ENCODE data around the gene FGFRL1. TPM values are rescaled to one million over a fixed set of nuclear protein-coding genes. Genes with fewer than 3 reads are reported as not detected.

FGFRL1 gene
- total and polyA plus RNA-seq, 10 donors, result 1.4 to 20.6 (median 9.5) TPM

DNA sequence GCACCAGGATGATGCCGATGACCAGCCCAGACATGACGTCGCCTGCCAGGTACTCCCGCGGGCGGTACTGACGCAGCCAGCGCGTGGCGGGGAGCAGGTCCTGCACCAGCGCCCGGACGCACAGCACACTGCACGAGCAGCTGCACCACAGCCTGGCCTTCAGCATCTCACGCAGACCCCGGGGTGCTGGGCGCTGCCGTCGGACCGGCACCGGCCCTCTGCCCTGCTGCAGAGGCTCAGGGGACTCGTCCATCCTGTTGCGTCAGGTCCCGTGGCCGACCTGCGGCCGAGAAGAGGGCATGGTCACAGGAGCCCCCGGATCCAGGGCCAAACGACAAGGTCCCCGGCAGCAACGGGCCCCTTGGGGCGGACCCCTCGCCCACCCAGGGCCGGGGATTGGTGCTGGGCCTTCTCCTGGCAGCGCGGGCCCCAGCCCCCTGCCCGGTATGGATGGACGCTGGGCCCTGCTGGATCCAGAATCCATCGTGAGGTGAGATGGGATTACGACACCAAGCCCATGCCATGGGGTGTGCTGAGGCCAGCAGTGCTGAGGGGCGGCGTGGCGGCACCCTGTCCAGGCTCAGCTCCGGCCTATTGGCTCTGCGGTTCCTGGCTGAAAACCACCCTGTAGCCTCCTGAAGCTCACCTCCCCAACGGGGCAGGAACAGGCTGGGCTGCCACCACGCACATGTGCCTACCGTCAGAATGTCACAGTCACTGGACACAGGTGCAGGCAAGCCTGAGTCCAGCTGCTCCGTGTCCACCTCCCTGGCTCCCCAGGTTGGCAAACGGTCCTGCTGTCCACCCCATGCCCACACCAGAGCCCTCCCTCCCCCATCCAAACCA, 19.8 kb upstream of the FGFRL1 start:
- TF ChIP-seq POLR2AphosphoS5 (IDR thresholded peaks at IDR 0.05) (no peak), CTCF (IDR thresholded peaks at IDR 0.05 in 8 of 11, conservative IDR thresholded peaks at IDR 0.05 in 3 of 11) (no peak), POLR2A (IDR thresholded peaks at IDR 0.05) (no peak)
- Histone ChIP-seq H3K4me1 (peaks cover 9 to 50% (median 35%) of the 10 kb centered on the region in 6 donors), H3K27ac (peak overlapping the region in 7 of 8 donors; percentile 44 to 79 (median 60)), H3K4me3 (no peak overlapping the region), H3K36me3 (peaks cover 0 to 33% (median 16%) of the 10 kb centered on the region in 6 donors), H3K9me3 (no peaks in the 10 kb centered on the region), H3K27me3 (replicated peaks in 1 of 7) (peaks cover 0 to 11% (median 4%) of the 10 kb centered on the region in 7 donors)
- no peak for DNase-seq
- intact Hi-C loops (cut with DNase I; ENCODE audit: low total_unique reads), result no loop called here
- WGBS, 5 donors, result 89 to 97% (median 95%) methylated on average over 18 to 50 of the region's 50 CpGs

DNA sequence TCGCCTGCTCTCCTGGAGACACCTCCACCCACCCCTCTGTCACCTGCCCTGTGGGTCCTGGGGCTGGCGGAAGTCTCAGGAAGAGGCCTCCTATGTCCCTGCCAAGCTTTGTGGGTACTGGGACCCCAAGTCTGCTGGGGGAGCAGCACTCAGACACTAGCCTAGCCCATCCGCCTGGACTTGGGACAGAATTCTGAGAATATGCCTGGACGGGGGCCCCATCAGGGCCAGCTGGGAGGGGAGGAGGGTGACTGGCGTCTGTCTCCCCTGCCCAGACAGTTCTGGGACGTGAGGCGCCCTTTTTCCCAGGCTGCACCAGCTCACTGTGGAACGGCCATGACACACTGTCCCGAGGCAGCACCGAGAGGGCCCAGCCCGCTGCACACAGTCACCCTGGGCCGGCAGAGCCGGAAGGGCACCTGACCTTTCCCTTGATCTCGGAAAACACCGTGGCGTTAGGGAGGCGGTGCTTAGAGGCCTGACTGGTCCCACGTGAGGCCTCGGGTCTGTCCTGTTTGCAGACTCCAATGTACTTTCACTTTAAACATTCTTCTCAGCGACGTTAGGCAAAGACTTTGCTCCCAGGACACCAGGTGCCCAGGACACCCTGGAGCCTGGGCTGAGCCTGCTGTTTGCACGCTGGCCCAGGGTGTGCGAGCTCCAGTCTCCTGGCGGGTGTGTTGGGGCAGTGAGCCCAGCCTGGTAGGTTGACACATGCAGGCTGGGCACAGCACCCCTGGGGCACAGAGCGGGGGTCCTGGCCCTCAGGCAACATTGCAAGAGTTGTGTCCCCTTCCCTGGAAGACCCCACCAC, 18.9 kb upstream of the FGFRL1 start:
- H3K27me3 ChIP-seq (replicated peaks in 1 of 7), result peaks cover 0 to 20% (median 13%) of the 10 kb centered on the region in 7 donors
- peak overlapping the region in 4 of 8 donors; percentile 5 to 52 (median 24) for H3K4me3 ChIP-seq
- H3K4me1 ChIP-seq, result peaks cover 6 to 53% (median 38%) of the 10 kb centered on the region in 6 donors
- TF ChIP-seq POLR2A (IDR thresholded peaks at IDR 0.05) (no peak), POLR2AphosphoS5 (IDR thresholded peaks at IDR 0.05) (peak; percentile 70 to 84 (median 82))
- peak overlapping the region in 7 of 8 donors; percentile 44 to 79 (median 60) for H3K27ac ChIP-seq
- WGBS, 5 donors, result 59 to 91% (median 74%) methylated on average over 5 to 25 of the region's 25 CpGs
- peaks cover 0 to 33% (median 16%) of the 10 kb centered on the region in 6 donors for H3K36me3 ChIP-seq
- DNase-seq, result no peak
- intact Hi-C loops (cut with DNase I; ENCODE audit: low total_unique reads), result no loop called here
- no peaks in the 10 kb centered on the region for H3K9me3 ChIP-seq

DNA sequence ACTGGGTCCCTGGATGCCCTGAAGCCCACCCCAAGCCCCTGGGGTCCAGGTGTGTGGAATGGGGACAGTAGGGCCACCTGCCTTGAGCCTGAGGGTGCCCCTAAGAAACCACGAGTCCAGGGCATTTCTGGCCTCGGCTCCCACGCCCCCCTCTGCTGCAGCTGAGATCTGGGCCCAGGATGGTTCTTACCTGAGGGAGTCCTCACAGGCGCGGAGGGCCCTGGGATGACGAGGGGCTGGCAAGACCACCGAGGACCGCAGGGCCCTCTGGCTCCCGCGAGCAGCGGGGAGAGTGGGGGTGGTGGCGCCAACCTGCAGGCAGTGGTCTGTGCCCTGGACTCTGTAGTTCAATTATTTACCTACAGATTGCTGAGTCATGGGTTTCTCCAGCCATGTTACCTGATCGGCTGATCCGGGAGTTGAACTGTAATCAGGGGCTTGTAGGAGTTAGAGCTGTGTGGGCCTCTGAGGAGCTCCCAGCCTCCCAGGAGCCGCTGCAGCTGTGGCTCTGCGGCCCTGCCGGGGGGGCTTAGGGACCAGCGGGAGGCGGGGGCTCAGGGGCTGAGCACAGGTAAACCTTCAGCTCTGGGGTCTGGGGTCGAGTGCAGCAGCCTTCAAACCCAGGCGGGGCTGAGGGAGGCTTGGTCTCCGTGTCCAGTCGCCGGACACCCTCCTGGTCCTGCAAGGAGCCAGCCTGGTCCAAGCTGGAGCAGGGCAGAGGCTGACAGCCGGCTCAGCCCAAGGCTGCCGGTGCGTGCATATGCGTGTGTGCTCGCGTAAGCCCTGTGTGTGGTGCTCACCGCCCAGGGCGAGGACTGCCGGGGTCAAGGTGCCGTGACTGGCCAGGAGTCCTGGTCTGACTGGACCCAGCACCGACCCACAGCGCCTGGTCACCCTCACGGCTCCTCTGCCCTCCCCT, 18.1 kb upstream of the FGFRL1 start, which contains the start of gene SLC26A1:
TSS of gene SLC26A1 (minus strand) at position 294 of the 919 bp plus-strand sequence. CDS start 1,701 bp downstream, outside the sequence.
- TF ChIP-seq POLR2A (IDR thresholded peaks at IDR 0.05) (no peak), POLR2AphosphoS5 (IDR thresholded peaks at IDR 0.05) (peak in 1 of 3 donors; percentile 19)
- intact Hi-C loops (cut with DNase I; ENCODE audit: low total_unique reads), result no loop called here
- DNase-seq, result no peak

DNA sequence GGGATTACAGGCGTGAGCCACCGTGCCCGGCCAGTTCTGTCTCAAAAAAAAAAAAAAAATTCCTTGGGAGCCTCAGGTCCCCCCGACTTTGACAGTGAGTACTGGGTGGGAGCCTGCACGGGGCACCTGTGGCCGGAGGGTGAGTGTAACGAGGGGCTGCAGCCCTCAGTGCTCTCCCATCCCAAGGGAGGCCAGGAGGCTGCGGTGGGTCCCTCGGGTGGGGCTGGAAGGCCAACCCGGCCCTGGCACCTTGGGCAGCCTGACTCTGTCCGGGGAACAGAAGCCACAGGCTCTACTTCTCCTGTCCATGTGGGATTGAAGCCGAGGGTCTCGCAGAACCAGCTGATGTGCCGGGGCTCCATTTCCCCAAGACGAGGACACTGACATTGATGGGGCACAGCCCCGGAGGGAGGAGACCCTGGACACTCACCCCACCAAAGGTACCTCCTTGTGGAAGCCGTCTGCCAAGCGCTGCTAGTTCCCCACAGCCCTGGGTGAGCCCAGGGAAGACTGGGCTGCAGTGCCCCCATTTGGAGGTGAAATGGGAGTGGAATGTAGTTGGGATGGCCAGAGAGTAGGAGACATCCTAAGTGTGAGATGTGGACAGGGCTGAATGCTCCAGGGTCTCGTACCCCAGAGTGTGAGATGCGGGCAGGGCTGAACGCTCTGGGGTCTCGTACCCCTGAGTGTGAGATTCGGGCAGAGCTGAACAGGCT, 16.0 kb upstream of the FGFRL1 start:
- Histone ChIP-seq H3K4me1 (peaks cover 0 to 56% (median 39%) of the 10 kb centered on the region in 6 donors), H3K4me3 (no peak overlapping the region), H3K36me3 (peaks cover 0 to 17% (median 6%) of the 10 kb centered on the region in 6 donors), H3K27me3 (replicated peaks in 1 of 7) (peaks cover 0 to 47% (median 29%) of the 10 kb centered on the region in 7 donors), H3K9me3 (no peaks in the 10 kb centered on the region), H3K27ac (no peak overlapping the region)
- no peak for TF ChIP-seq CTCF (IDR thresholded peaks at IDR 0.05 in 8 of 11, conservative IDR thresholded peaks at IDR 0.05 in 3 of 11)
- no peak for TF ChIP-seq POLR2A (IDR thresholded peaks at IDR 0.05)
- TF ChIP-seq POLR2AphosphoS5 (IDR thresholded peaks at IDR 0.05), result no peak
- 83 to 93% (median 92%) methylated on average over 19 to 23 of the region's 23 CpGs for WGBS, 5 donors
- intact Hi-C loops (cut with DNase I; ENCODE audit: low total_unique reads), result no loop called here
- DNase-seq, result no peak

More for the DNA sequence above, 18.1 kb upstream of the FGFRL1 start, which contains the start of gene SLC26A1:
- Histone ChIP-seq H3K27me3 (replicated peaks in 1 of 7) (peaks cover 0 to 28% (median 21%) of the 10 kb centered on the region in 7 donors), H3K4me1 (peaks cover 0 to 53% (median 38%) of the 10 kb centered on the region in 6 donors), H3K4me3 (peak within 1 kb of the TSS in 4 of 8 donors; percentile 5 to 52 (median 24)), H3K27ac (peak within 1 kb of the TSS in 7 of 8 donors; percentile 44 to 79 (median 60)), H3K9me3 (no peaks in the 10 kb centered on the region), H3K36me3 (peaks cover 0 to 33% (median 16%) of the 10 kb centered on the region in 6 donors)
- 87 to 91% (median 89%) methylated on average over 16 to 37 of the region's 37 CpGs for WGBS, 5 donors

Measured in spleen (tissue), 11 donors.